ENCODE measurements around the gene SLC5A1.

SLC5A1 gene

GRCh38 chr22:32042924-32043323, at the start of gene SLC5A1:
SLC5A1 (plus strand) TSS chr22:32043261; CDS start chr22:32043282, 21 bp downstream.
- DNase-seq (ENCODE audit: extremely low read depth, low read depth): no peak
- no peak for TF ChIP-seq CTCF (IDR thresholded peaks at IDR 0.05; ENCODE audit: low read depth, low read length)

GRCh38 chr22:31995046-31995445, 48.0 kb upstream of the SLC5A1 start:
- TF ChIP-seq CTCF (IDR thresholded peaks at IDR 0.05; ENCODE audit: low read depth, low read length): no peak
- no peak for DNase-seq (ENCODE audit: extremely low read depth, low read depth)

- no peak for DNase-seq (ENCODE audit: extremely low read depth, low read depth)
- no peak for TF ChIP-seq CTCF (IDR thresholded peaks at IDR 0.05; ENCODE audit: low read depth, low read length)
Observed at GRCh38 chr22:31995807-31996206, 47.3 kb upstream of the SLC5A1 start.

GRCh38 chr22:31998784-31999385, 44.2 kb upstream of the SLC5A1 start:
- TF ChIP-seq CTCF (IDR thresholded peaks at IDR 0.05; ENCODE audit: low read depth, low read length): no peak
- no peak for DNase-seq (ENCODE audit: extremely low read depth, low read depth)

GRCh38 chr22:32000181-32000580, 42.9 kb upstream of the SLC5A1 start:
- no peak for DNase-seq (ENCODE audit: extremely low read depth, low read depth)
- TF ChIP-seq CTCF (IDR thresholded peaks at IDR 0.05; ENCODE audit: low read depth, low read length): no peak

- TF ChIP-seq CTCF (IDR thresholded peaks at IDR 0.05; ENCODE audit: low read depth, low read length): no peak
- DNase-seq (ENCODE audit: extremely low read depth, low read depth): no peak
Observed at GRCh38 chr22:32005453-32005852, 37.6 kb upstream of the SLC5A1 start.

- DNase-seq (ENCODE audit: extremely low read depth, low read depth): no peak
- no peak for TF ChIP-seq CTCF (IDR thresholded peaks at IDR 0.05; ENCODE audit: low read depth, low read length)
Observed at GRCh38 chr22:32013200-32013599, 29.9 kb upstream of the SLC5A1 start.
